ENCODE results near the gene HPRT1. TPM values are rescaled to one million over a fixed set of nuclear protein-coding genes. Genes with fewer than 3 reads are reported as not detected.

HPRT1 gene
- total RNA-seq, 4 donors from 2014 or later = 8.5 to 16.1 (median 11.9) TPM

DNA sequence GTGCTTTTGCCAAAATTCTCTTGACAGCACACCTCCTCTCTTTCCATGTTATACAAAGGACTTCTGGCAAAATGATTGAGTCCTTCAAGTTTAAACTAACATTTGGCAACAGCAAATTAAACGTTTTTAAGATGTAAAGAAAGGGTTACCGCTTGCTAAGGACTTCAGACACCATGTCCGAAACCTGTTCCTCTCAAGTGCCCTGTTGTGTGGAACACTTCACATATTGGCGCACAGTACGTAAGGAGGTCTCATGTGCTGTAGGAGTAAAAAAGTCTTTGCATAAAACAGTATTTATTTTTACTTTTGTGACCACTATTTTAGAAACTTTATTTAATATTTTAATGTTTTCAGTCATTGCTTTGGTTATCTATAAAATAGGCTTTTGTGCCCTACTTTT lies 33.7 kb upstream of the HPRT1 start:
- intact Hi-C loops (cut with DNase I) = no loop called here
- Histone ChIP-seq H3K36me3 (peaks cover 0 to 12% (median 0%) of the 10 kb centered on the region in 3 donors), H3K27ac (no peak overlapping the region), H3K4me3 (no peak overlapping the region), H3K27me3 (no peaks in the 10 kb centered on the region), H3K4me1 (no peaks in the 10 kb centered on the region), H3K9me3 (no peaks in the 10 kb centered on the region)
- DNase-seq = no peak
- TF ChIP-seq, protein P1, sequence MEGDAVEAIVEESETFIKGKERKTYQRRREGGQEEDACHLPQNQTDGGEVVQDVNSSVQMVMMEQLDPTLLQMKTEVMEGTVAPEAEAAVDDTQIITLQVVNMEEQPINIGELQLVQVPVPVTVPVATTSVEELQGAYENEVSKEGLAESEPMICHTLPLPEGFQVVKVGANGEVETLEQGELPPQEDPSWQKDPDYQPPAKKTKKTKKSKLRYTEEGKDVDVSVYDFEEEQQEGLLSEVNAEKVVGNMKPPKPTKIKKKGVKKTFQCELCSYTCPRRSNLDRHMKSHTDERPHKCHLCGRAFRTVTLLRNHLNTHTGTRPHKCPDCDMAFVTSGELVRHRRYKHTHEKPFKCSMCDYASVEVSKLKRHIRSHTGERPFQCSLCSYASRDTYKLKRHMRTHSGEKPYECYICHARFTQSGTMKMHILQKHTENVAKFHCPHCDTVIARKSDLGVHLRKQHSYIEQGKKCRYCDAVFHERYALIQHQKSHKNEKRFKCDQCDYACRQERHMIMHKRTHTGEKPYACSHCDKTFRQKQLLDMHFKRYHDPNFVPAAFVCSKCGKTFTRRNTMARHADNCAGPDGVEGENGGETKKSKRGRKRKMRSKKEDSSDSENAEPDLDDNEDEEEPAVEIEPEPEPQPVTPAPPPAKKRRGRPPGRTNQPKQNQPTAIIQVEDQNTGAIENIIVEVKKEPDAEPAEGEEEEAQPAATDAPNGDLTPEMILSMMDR (IDR thresholded peaks at IDR 0.05) = no peak
- TF ChIP-seq POLR2A (IDR thresholded peaks at IDR 0.05) = no peak
- WGBS, 2 donors = 73 to 81% methylated on average over 5 of the region's 5 CpGs

DNA sequence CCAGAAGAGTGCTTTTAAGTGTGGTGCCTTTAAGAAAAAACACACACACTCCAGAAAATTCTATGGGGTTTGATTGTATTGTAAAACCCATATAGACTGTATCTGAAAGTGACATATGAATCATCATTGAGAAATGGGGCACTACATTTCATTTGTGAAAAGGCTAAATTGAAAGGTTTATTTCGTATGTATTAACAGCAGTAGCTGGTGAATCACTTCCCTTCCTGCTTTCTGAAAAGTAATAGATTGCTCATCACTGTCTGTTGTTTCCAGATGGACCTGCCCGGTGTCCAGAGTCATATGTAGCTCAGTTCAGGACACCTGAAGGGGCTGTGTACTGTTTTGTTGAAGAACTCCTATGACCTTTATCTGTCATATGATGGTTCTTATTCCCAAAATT lies 28.1 kb upstream of the HPRT1 start:
- TF ChIP-seq, protein P1 (IDR thresholded peaks at IDR 0.05) = no peak
- no peak for TF ChIP-seq POLR2A (IDR thresholded peaks at IDR 0.05)
- Histone ChIP-seq H3K27ac (no peak overlapping the region), H3K27me3 (no peaks in the 10 kb centered on the region), H3K9me3 (no peaks in the 10 kb centered on the region), H3K4me3 (no peak overlapping the region), H3K36me3 (peaks cover 0 to 5% (median 0%) of the 10 kb centered on the region in 3 donors), H3K4me1 (no peaks in the 10 kb centered on the region)
- no peak for DNase-seq
- WGBS, 2 donors = 26 to 31% methylated on average over 2 of the region's 2 CpGs
- intact Hi-C loops (cut with DNase I) = no loop called here

DNA sequence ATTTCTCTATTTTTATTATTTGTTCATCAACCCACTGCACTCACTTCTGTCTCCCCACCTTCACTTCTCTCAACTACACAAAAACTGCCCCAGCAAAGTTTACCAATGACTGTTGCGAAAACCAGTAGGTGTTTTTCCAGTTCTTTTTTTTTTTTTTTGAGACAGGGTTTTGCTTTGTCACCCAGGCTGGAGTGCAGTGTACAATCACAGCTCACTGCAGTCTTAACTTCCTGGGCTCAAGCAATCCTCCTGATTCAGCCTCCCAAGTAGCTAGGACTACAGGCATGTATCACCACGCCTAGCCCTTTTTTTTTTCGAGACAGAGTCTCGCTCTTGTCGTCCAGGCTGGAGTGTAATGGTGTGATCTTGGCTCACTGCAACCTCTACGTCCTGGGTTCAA lies 24.1 kb upstream of the HPRT1 start:
- 79 to 93% methylated on average over 6 of the region's 6 CpGs for WGBS, 2 donors
- H3K9me3 ChIP-seq = no peaks in the 10 kb centered on the region
- no peaks in the 10 kb centered on the region for H3K27me3 ChIP-seq
- no peak overlapping the region for H3K27ac ChIP-seq
- intact Hi-C loops (cut with DNase I) = no loop called here
- TF ChIP-seq, protein P1 (IDR thresholded peaks at IDR 0.05) = no peak
- TF ChIP-seq POLR2A (IDR thresholded peaks at IDR 0.05) = no peak
- no peak for DNase-seq
- H3K36me3 ChIP-seq = peaks cover 0 to under 1% (median 0%) of the 10 kb centered on the region in 3 donors
- H3K4me1 ChIP-seq = no peaks in the 10 kb centered on the region
- no peak overlapping the region for H3K4me3 ChIP-seq

DNA sequence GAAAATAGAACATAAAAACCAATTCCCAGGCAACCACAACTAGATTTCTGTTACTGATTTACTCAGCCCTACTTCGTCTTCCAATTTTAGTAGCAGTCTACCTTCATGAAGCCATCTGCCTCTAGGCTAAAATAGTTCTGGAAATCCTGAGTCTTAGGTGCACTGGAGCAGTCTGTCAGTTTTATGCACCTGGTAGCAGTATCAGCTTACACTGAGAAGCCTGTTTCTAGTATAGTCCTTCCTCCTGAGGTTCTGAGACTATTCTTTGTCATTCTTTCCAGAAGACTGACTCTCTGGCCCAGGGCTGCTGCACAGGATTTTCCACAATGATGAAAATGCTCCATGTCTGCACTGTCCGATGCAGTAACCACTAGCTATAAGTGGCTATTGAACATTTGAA lies 16.9 kb upstream of the HPRT1 start:
- Histone ChIP-seq H3K27me3 (no peaks in the 10 kb centered on the region), H3K27ac (no peak overlapping the region), H3K4me1 (no peaks in the 10 kb centered on the region), H3K4me3 (no peak overlapping the region), H3K9me3 (no peaks in the 10 kb centered on the region), H3K36me3 (no peaks in the 10 kb centered on the region)
- no peak for DNase-seq
- intact Hi-C loops (cut with DNase I) = no loop called here
- WGBS, 2 donors = 55 to 79% methylated on average over 1 to 2 of the region's 2 CpGs
- TF ChIP-seq POLR2A (IDR thresholded peaks at IDR 0.05) = no peak
- TF ChIP-seq, protein P1 (IDR thresholded peaks at IDR 0.05) = no peak

DNA sequence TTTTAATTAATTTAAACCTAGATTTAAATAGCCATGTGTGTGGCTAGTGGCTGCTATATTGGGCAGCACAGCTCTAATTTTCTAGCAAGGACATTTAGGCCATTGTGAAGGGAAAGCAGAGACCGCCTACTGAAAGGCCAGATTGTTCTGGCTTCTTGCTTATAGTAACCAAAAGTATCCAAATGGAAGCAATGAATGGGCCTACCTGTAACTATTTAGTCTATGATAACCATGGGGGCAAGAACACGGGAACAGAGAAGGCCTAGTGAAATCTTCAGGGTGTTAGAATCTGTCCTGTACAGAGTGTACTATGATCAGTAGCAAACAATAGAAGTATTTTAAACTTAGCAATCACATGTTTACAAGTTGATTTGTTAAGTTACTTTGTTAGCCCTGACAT lies 16.5 kb upstream of the HPRT1 start:
- intact Hi-C loops (cut with DNase I) = no loop called here
- Histone ChIP-seq H3K4me3 (no peak overlapping the region), H3K36me3 (no peaks in the 10 kb centered on the region), H3K27ac (no peak overlapping the region), H3K4me1 (no peaks in the 10 kb centered on the region), H3K27me3 (no peaks in the 10 kb centered on the region), H3K9me3 (no peaks in the 10 kb centered on the region)
- no peak for DNase-seq
- WGBS, 2 donors = 83 to 88% methylated on average over 2 of the region's 2 CpGs
- TF ChIP-seq, protein P1 (IDR thresholded peaks at IDR 0.05) = no peak
- TF ChIP-seq POLR2A (IDR thresholded peaks at IDR 0.05) = no peak
